Fibroblast of gingiva (primary cell): ENCODE measurements around the gene EMC8.
"Not testable (repeated sequence)": the region's sequence is repeated elsewhere in the genome, so short reads cannot be mapped to it uniquely, and the experiment has no call there.

Experiments
- DNase-seq: peaks from one replicate; pipeline ENCODE4 v3.0.0-alpha.2; 2011; ENCODE audit warnings: low read depth

Gene EMC8

GRCh38 chr16:85835227-85835751 lies 35.9 kb upstream of the EMC8 start:
- DNase-seq = no peak

GRCh38 chr16:85834741-85835140 lies 35.4 kb upstream of the EMC8 start:
- no peak for DNase-seq

- DNase-seq = no peak
Measured at GRCh38 chr16:85833219-85833920, 34.0 kb upstream of the EMC8 start.

GRCh38 chr16:85832570-85833218 lies 33.4 kb upstream of the EMC8 start:
- no peak for DNase-seq

- no peak for DNase-seq
Measured at GRCh38 chr16:85830821-85831220, 31.5 kb upstream of the EMC8 start.

- DNase-seq = no peak
Measured at GRCh38 chr16:85829751-85830445, 30.6 kb upstream of the EMC8 start.

GRCh38 chr16:85829171-85829719 lies 29.9 kb upstream of the EMC8 start:
- DNase-seq = no peak

GRCh38 chr16:85828166-85828565 lies 28.8 kb upstream of the EMC8 start:
- no peak for DNase-seq

- DNase-seq = no peak
Measured at GRCh38 chr16:85826686-85827247, 27.4 kb upstream of the EMC8 start.

GRCh38 chr16:85825326-85825725 lies 26.0 kb upstream of the EMC8 start:
- no peak for DNase-seq

- DNase-seq = no peak
Measured at GRCh38 chr16:85824161-85825135, 25.1 kb upstream of the EMC8 start.

- DNase-seq = no peak
Measured at GRCh38 chr16:85823328-85823920, 24.1 kb upstream of the EMC8 start.

- DNase-seq = no peak
Measured at GRCh38 chr16:85822145-85822544, 22.8 kb upstream of the EMC8 start.

GRCh38 chr16:85821390-85822135 lies 22.2 kb upstream of the EMC8 start:
- DNase-seq = peak; percentile 61

- DNase-seq = no peak
Measured at GRCh38 chr16:85820604-85821372, 21.4 kb upstream of the EMC8 start.

- DNase-seq = peak; percentile 10
Measured at GRCh38 chr16:85819771-85820170, 20.4 kb upstream of the EMC8 start.

- DNase-seq = peak; percentile 61
Measured at GRCh38 chr16:85819245-85819644, 19.9 kb upstream of the EMC8 start.

- DNase-seq = not testable (repeated sequence)
Measured at GRCh38 chr16:85817195-85817594, 17.9 kb upstream of the EMC8 start.

GRCh38 chr16:85816159-85816558 lies 16.8 kb upstream of the EMC8 start:
- no peak for DNase-seq
